B cell (primary cell): ENCODE data around the gene EFCAB14. TPM values are rescaled to one million over a fixed set of nuclear protein-coding genes. Genes with fewer than 3 reads are reported as not detected.

Source experiments
- ATAC-seq: fragments of 200-7000 bp; cut with Tn5 transposase; one replicate; pipeline ENCODE4 v1.10.0; 2021; ENCODE audit warnings: low read depth, mild to moderate bottlenecking, moderate number of reproducible peaks, moderate library complexity
- CTCF ChIA-PET: fragments of 350-600 bp; sonication (Branson Sonifier 250); formaldehyde crosslinking; loops from one replicate; lab custom pipeline; 2021; ENCODE audit warnings: antibody characterized with exemption, inconsistent platforms; lab: Charles Lee
- POLR2A ChIA-PET: fragments of 350-600 bp; sonication (Branson Sonifier 250); formaldehyde crosslinking; loops from one replicate; lab custom pipeline; 2021; ENCODE audit warnings: antibody characterized with exemption; lab: Charles Lee
- DNase-seq: peaks from one replicate; pipeline ENCODE4 v3.0.0; 2013
- H2AFZ ChIP-seq: 2 replicates; pipeline ENCODE4 v1.6.1; 2012; ENCODE audit warnings: mild to moderate bottlenecking, low read depth, low read length; ENCODE audit not compliant: insufficient read depth, poor library complexity, severe bottlenecking
- H3K27ac ChIP-seq, 2 donors: 1 replicate in 1 of 2; 2 replicates in 1 of 2; pipeline ENCODE4 v1.5.1; 2012 to 2013; ENCODE audit warnings: low read length in 2 of 2, mild to moderate bottlenecking in 2 of 2, moderate library complexity in 1 of 2
- H3K27me3 ChIP-seq, 4 experiments: fragments of 200-600 bp in 1 of 4; sonication (generic) in 1 of 4; replicated peaks in 1 of 4; 1 replicate in 2 of 4; 2 replicates in 2 of 4; pipeline versions ENCODE4 v1.6.1 to v1.7.0; 2013 to 2016; ENCODE audit warnings: low read length in 3 of 4, mild to moderate bottlenecking in 2 of 4, mixed read lengths in 1 of 4, moderate library complexity in 1 of 4; ENCODE audit not compliant: insufficient read depth in 4 of 4, control insufficient read depth in 3 of 4; ENCODE audit errors: control extremely low read depth in 1 of 4
- H3K36me3 ChIP-seq, 2 experiments: replicated peaks in 1 of 2; 1 replicate in 1 of 2; 2 replicates in 1 of 2; pipeline versions ENCODE4 v1.6.1 to v1.7.1; 2013; ENCODE audit warnings: low read length in 1 of 2; ENCODE audit not compliant: insufficient read depth in 2 of 2, control insufficient read depth in 1 of 2; ENCODE audit errors: control extremely low read depth in 1 of 2, extremely low read depth in 1 of 2
- H3K4me1 ChIP-seq, 2 donors: fragments of 200-600 bp in 1 of 2; sonication (generic) in 1 of 2; 1 replicate in 1 of 2; 2 replicates in 1 of 2; pipeline versions ENCODE4 v1.5.1 to v1.6.1; 2013 to 2017; ENCODE audit warnings: low read length in 2 of 2; ENCODE audit not compliant: control insufficient read depth in 2 of 2, insufficient read depth in 2 of 2
- H3K4me2 ChIP-seq: replicated peaks from 2 replicates; pipeline ENCODE3; 2012; ENCODE audit warnings: mild to moderate bottlenecking, low read depth, low read length; ENCODE audit not compliant: poor library complexity, severe bottlenecking
- H3K4me3 ChIP-seq, 5 experiments: fragments of 200-600 bp in 1 of 5; sonication (generic) in 1 of 5; 1 replicate in 3 of 5; 2 replicates in 2 of 5; pipeline versions ENCODE4 v1.5.1 to v1.7.0; 2011 to 2016; ENCODE audit warnings: low read length in 4 of 5, mild to moderate bottlenecking in 4 of 5, low read depth in 2 of 5, control low read depth in 1 of 5, moderate library complexity in 1 of 5; ENCODE audit not compliant: insufficient read depth in 1 of 5; ENCODE audit errors: control extremely low read depth in 1 of 5, extremely low read depth in 1 of 5
- H3K79me2 ChIP-seq: fragments of 200-600 bp; sonication (generic); one replicate; pipeline ENCODE4 v1.6.0; 2016; ENCODE audit warnings: low read length; ENCODE audit not compliant: control insufficient read depth, insufficient read depth
- H3K9ac ChIP-seq: fragments of 200-600 bp; sonication (generic); 2 replicates; pipeline ENCODE4 v1.6.1; 2017; ENCODE audit warnings: mild to moderate bottlenecking, low read length, moderate library complexity
- H3K9me3 ChIP-seq, 3 donors: one replicate each; pipeline versions ENCODE4 v1.6.1 to v1.7.1; 2013; ENCODE audit warnings: low read length in 2 of 3; ENCODE audit not compliant: control insufficient read depth in 2 of 3, insufficient read depth in 1 of 3; ENCODE audit errors: control extremely low read depth in 1 of 3
- H4K20me1 ChIP-seq: 2 replicates; pipeline ENCODE4 v1.6.0; 2012; ENCODE audit warnings: mild to moderate bottlenecking, low read length; ENCODE audit not compliant: insufficient read depth, control insufficient read depth, poor library complexity, severe bottlenecking
- H3K27ac Mint-ChIP-seq: one replicate; pipeline ENCODE4 v1.8.0; 2021; ENCODE audit warnings: mixed read lengths
- H3K27me3 Mint-ChIP-seq: one replicate; pipeline ENCODE4 v1.8.0; 2021; ENCODE audit warnings: mixed read lengths
- H3K4me1 Mint-ChIP-seq: one replicate; pipeline ENCODE4 v1.8.0; 2021; ENCODE audit warnings: mixed read lengths
- H3K4me3 Mint-ChIP-seq: one replicate; pipeline ENCODE4 v1.8.0; 2021; ENCODE audit warnings: mixed read lengths
- H3K9me3 Mint-ChIP-seq: one replicate; pipeline ENCODE4 v1.8.0; 2022; ENCODE audit warnings: mixed read lengths; ENCODE audit not compliant: insufficient read depth
- CTCF ChIP-seq: fragments of 200-600 bp; IDR thresholded peaks from one replicate; pipeline ENCODE4 v1.8.0; 2022; ENCODE audit warnings: antibody characterized with exemption, mild to moderate bottlenecking
- EZH2 ChIP-seq: IDR thresholded peaks from 2 replicates; pipeline ENCODE4 v1.6.1; 2012; ENCODE audit warnings: borderline replicate concordance, low read depth, mild to moderate bottlenecking, moderate library complexity, low read length; ENCODE audit not compliant: insufficient read depth, poor library complexity, severe bottlenecking
- WGBS: methylation state at CpG from one replicate; pipeline ENCODE4 v1.1.5; 2013; ENCODE audit warnings: missing lambda C conversion rate; ENCODE audit not compliant: insufficient coverage; 5-methylcytosine and 5-hydroxymethylcytosine counted together
- intact Hi-C: fragments of 100-400 bp; cut with micrococcal nuclease; formaldehyde crosslinking; loops from one replicate; pipeline ENCODE4 v1.10.0; 2022
- polyA plus RNA-seq: library from polyadenylated mRNA; depleted of rRNA; stranded (reverse); fragments of >200 nt; gene quantifications from 2 replicates; pipeline ENCODE4 v1.2.3, GENCODE V29; 2012
- total RNA-seq, 2 donors: library from RNA; stranded (reverse); fragments of 120-200 nt in 1 of 2; gene quantifications; 1 replicate in 1 of 2; 2 replicates in 1 of 2; pipeline versions ENCODE4 v1.2.3 to v1.2.4, GENCODE V29; 2013 to 2022

EFCAB14 gene
- total and polyA plus RNA-seq, 2 donors (not counting 1 experiment from before 2014, with no cell fraction given): 22.8 to 98.8 TPM

GRCh38 chr1:46647611-46648010, 71.3 kb downstream of the EFCAB14 start:
- H3K27ac ChIP-seq: no peak overlapping the region
- H4K20me1 ChIP-seq: no peaks in the 10 kb centered on the region
- H3K4me2 ChIP-seq: no peak overlapping the region
- WGBS: no CpG with 5 or more reads among the region's 3 CpGs
- intact Hi-C loops: no loop called here
- H2AFZ ChIP-seq: no peak overlapping the region
- H3K9me3 ChIP-seq: peaks cover 0 to 4% (median 4%) of the 10 kb centered on the region in 3 donors
- Mint-ChIP-seq H3K9me3 (peaks cover 5% of the 10 kb centered on the region), H3K27me3 (no peaks in the 10 kb centered on the region), H3K27ac (no peak overlapping the region), H3K4me1 (no peaks in the 10 kb centered on the region), H3K4me3 (no peak overlapping the region)
- H3K4me1 ChIP-seq: no peaks in the 10 kb centered on the region
- H3K36me3 ChIP-seq: peaks cover 2 to 30% of the 10 kb centered on the region in 2 experiments
- H3K27me3 ChIP-seq: no peaks in the 10 kb centered on the region
- H3K4me3 ChIP-seq: no peak overlapping the region
- POLR2A ChIA-PET: no interaction called here
- H3K79me2 ChIP-seq: no peaks in the 10 kb centered on the region
- ATAC-seq (no peak), DNase-seq (no peak)
- CTCF ChIA-PET: no interaction called here
- TF ChIP-seq EZH2: no peak
- no peak for TF ChIP-seq CTCF
- H3K9ac ChIP-seq: no peak overlapping the region

- Histone ChIP-seq H3K27me3 (no peaks in the 10 kb centered on the region), H3K4me3 (no peak overlapping the region), H3K79me2 (no peaks in the 10 kb centered on the region), H3K4me2 (no peak overlapping the region), H3K4me1 (no peaks in the 10 kb centered on the region), H3K27ac (no peak overlapping the region), H2AFZ (no peak overlapping the region), H4K20me1 (no peaks in the 10 kb centered on the region), H3K36me3 (peaks cover 0 to 23% of the 10 kb centered on the region in 2 experiments), H3K9me3 (peaks cover 0 to 4% (median 4%) of the 10 kb centered on the region in 3 donors), H3K9ac (no peak overlapping the region)
- POLR2A ChIA-PET: no interaction called here
- CTCF ChIA-PET: interaction anchor here (1.3 kb wide), 1 partner anchor 12 kb away, joined by 3 read pairs; no protein-coding TSS in a partner anchor
- no peak for ATAC-seq
- H3K27me3 Mint-ChIP-seq: no peaks in the 10 kb centered on the region
- H3K4me1 Mint-ChIP-seq: no peaks in the 10 kb centered on the region
- 100% methylated on average over 1 of the region's 2 CpGs for WGBS
- peaks cover 5% of the 10 kb centered on the region for H3K9me3 Mint-ChIP-seq
- intact Hi-C loops: no loop called here
- H3K4me3 Mint-ChIP-seq: no peak overlapping the region
- DNase-seq: no peak
- TF ChIP-seq CTCF (no peak), EZH2 (no peak)
- no peak overlapping the region for H3K27ac Mint-ChIP-seq
These were observed 72.1 kb downstream of the EFCAB14 start for GRCh38 chr1:46646844-46647243.
